B cell (primary cell): ENCODE results near the gene HOTAIR.

Experiments used
- EZH2 ChIP-seq: IDR thresholded peaks from 2 replicates; pipeline ENCODE4 v1.6.1; 2012; ENCODE audit warnings: borderline replicate concordance, low read depth, mild to moderate bottlenecking, moderate library complexity, low read length; ENCODE audit not compliant: insufficient read depth, poor library complexity, severe bottlenecking
- TF ChIP-seq, protein P1 (sequence below): fragments of 200-600 bp; IDR thresholded peaks from one replicate; pipeline ENCODE4 v1.8.0; 2022; ENCODE audit warnings: antibody characterized with exemption, mild to moderate bottlenecking

GRCh38 chr12:54005531-54005852 lies 30.7 kb upstream of the HOTAIR start:
- TF ChIP-seq, protein P1, sequence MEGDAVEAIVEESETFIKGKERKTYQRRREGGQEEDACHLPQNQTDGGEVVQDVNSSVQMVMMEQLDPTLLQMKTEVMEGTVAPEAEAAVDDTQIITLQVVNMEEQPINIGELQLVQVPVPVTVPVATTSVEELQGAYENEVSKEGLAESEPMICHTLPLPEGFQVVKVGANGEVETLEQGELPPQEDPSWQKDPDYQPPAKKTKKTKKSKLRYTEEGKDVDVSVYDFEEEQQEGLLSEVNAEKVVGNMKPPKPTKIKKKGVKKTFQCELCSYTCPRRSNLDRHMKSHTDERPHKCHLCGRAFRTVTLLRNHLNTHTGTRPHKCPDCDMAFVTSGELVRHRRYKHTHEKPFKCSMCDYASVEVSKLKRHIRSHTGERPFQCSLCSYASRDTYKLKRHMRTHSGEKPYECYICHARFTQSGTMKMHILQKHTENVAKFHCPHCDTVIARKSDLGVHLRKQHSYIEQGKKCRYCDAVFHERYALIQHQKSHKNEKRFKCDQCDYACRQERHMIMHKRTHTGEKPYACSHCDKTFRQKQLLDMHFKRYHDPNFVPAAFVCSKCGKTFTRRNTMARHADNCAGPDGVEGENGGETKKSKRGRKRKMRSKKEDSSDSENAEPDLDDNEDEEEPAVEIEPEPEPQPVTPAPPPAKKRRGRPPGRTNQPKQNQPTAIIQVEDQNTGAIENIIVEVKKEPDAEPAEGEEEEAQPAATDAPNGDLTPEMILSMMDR: no peak
- TF ChIP-seq EZH2: no peak
